HG03064 (cell line): ENCODE data around the gene HOXB4.

ENCODE experiments used
- ATAC-seq: cut with Tn5 transposase; IDR thresholded peaks from one replicate; pipeline ENCODE4 v1.9.1; 2021; ENCODE audit warnings: low read depth; ENCODE audit not compliant: unreplicated experiment

HOXB4 gene

GRCh38 chr17:48575066-48575582, 3.0 kb downstream of the HOXB4 start:
- no peak for ATAC-seq

- no peak for ATAC-seq
These were observed 3.6 kb downstream of the HOXB4 start for GRCh38 chr17:48574505-48575065.

- ATAC-seq = no peak
These were observed 6.2 kb downstream of the HOXB4 start for GRCh38 chr17:48571826-48572417.

- ATAC-seq = no peak
These were observed 6.9 kb downstream of the HOXB4 start for GRCh38 chr17:48571024-48571818.

- no peak for ATAC-seq
These were observed 7.7 kb downstream of the HOXB4 start for GRCh38 chr17:48570325-48571023.

- ATAC-seq = no peak
These were observed 8.4 kb downstream of the HOXB4 start for GRCh38 chr17:48569674-48570324.

GRCh38 chr17:48569240-48569582, 8.9 kb downstream of the HOXB4 start:
- no peak for ATAC-seq

- ATAC-seq = no peak
These were observed 9.5 kb downstream of the HOXB4 start for GRCh38 chr17:48568499-48569239.

- no peak for ATAC-seq
These were observed 10.3 kb downstream of the HOXB4 start for GRCh38 chr17:48567646-48568354.

GRCh38 chr17:48567209-48567608, 10.9 kb downstream of the HOXB4 start:
- ATAC-seq = no peak

GRCh38 chr17:48566717-48567116, 11.4 kb downstream of the HOXB4 start:
- no peak for ATAC-seq

- no peak for ATAC-seq
These were observed 12.0 kb downstream of the HOXB4 start for GRCh38 chr17:48565925-48566710.

GRCh38 chr17:48565022-48565554, 13.1 kb downstream of the HOXB4 start:
- ATAC-seq = no peak

GRCh38 chr17:48564188-48565021, 13.7 kb downstream of the HOXB4 start:
- ATAC-seq = no peak

- ATAC-seq = no peak
These were observed 14.3 kb downstream of the HOXB4 start for GRCh38 chr17:48563867-48564187.

- no peak for ATAC-seq
These were observed 14.7 kb downstream of the HOXB4 start for GRCh38 chr17:48563385-48563838.

GRCh38 chr17:48562934-48563333, 15.2 kb downstream of the HOXB4 start:
- ATAC-seq = no peak
